Prostate gland (tissue), 2 donors: ENCODE measurements around the gene DISP2. TPM values are rescaled to one million over a fixed set of nuclear protein-coding genes. Genes with fewer than 3 reads are reported as not detected.

Experiments used
- DNase-seq: peaks from one replicate; pipeline ENCODE4 v3.0.0-alpha.2; 2019; ENCODE audit warnings: low spot score
- H3K27ac ChIP-seq, 2 donors: fragments of 200-600 bp; sonication (generic); 2 replicates each; pipeline ENCODE4 v1.5.1; 2017 to 2019
- H3K27me3 ChIP-seq: fragments of 200-600 bp; sonication (generic); replicated peaks from 2 replicates; pipeline ENCODE4 v1.5.1; 2019; ENCODE audit not compliant: insufficient read depth
- H3K36me3 ChIP-seq, 2 donors: fragments of 200-600 bp; sonication (generic); 1 replicate in 1 of 2; 2 replicates in 1 of 2; pipeline versions ENCODE4 v1.5.1 to v1.8.1; 2017 to 2019
- H3K4me1 ChIP-seq: fragments of 200-600 bp; sonication (generic); replicated peaks from 2 replicates; pipeline ENCODE4 v1.5.1; 2019
- H3K4me3 ChIP-seq, 2 donors: fragments of 200-600 bp; sonication (generic); 2 replicates each; pipeline ENCODE4 v1.5.1; 2017 to 2019
- H3K9me3 ChIP-seq: fragments of 200-600 bp; sonication (generic); 2 replicates; pipeline ENCODE4 v1.5.1; 2017
- CTCF ChIP-seq, 4 experiments: fragments of 200-600 bp in 2 of 4; fragments of 450-650 bp in 2 of 4; sonication (generic) in 2 of 4; IDR thresholded peaks; 1 replicate in 3 of 4; 2 replicates in 1 of 4; pipeline ENCODE4 v1.5.1; 2016 to 2019; ENCODE audit warnings: antibody characterized with exemption in 4 of 4, mild to moderate bottlenecking in 2 of 4, moderate library complexity in 2 of 4
- POLR2A ChIP-seq: fragments of 450-650 bp; IDR thresholded peaks from one replicate; pipeline ENCODE4 v1.6.1; 2016; ENCODE audit warnings: antibody characterized with exemption, mild to moderate bottlenecking
- POLR2AphosphoS5 ChIP-seq: sonication (generic); formaldehyde crosslinking; IDR thresholded peaks from one replicate; pipeline ENCODE4 v1.6.1; 2017; ENCODE audit warnings: antibody characterized with exemption
- WGBS: methylation state at CpG from one replicate; pipeline ENCODE4 v1.1.5; 2018; 5-methylcytosine and 5-hydroxymethylcytosine counted together
- intact Hi-C: fragments of 100-400 bp; cut with DNase I; formaldehyde crosslinking; loops from one replicate; pipeline ENCODE4 v1.14.2; 2022
- total RNA-seq, 2 donors: library from RNA; depleted of rRNA; stranded (reverse); fragments of >200 nt; gene quantifications; one replicate each; pipeline ENCODE4 v1.1.0, GENCODE V29; 2016

DISP2 gene
- total RNA-seq, 2 donors from 2014 or later, result 0.27 to 1.6 TPM

- Histone ChIP-seq H3K36me3 (no peaks in the 10 kb centered on the region), H3K4me1 (no peaks in the 10 kb centered on the region), H3K4me3 (no peak overlapping the region), H3K9me3 (no peaks in the 10 kb centered on the region), H3K27ac (no peak overlapping the region), H3K27me3 (no peaks in the 10 kb centered on the region)
- DNase-seq, result no peak
- TF ChIP-seq POLR2A, result no peak
- TF ChIP-seq CTCF (IDR thresholded peaks at IDR 0.05), result no peak
- TF ChIP-seq POLR2AphosphoS5, result no peak
- WGBS, result 79% methylated on average over 4 of the region's 4 CpGs
- intact Hi-C loops, result no loop called here
These were observed 40.4 kb downstream of the DISP2 start for GRCh38 chr15:40398413-40398873.

- no peaks in the 10 kb centered on the region for H3K36me3 ChIP-seq
- H3K27ac ChIP-seq, result no peak overlapping the region
- TF ChIP-seq CTCF (IDR thresholded peaks at IDR 0.05) (no peak), POLR2AphosphoS5 (no peak), POLR2A (no peak)
- no peak for DNase-seq
- intact Hi-C loops, result no loop called here
- no peak overlapping the region for H3K4me3 ChIP-seq
- no peaks in the 10 kb centered on the region for H3K9me3 ChIP-seq
- H3K4me1 ChIP-seq, result no peaks in the 10 kb centered on the region
- H3K27me3 ChIP-seq, result no peaks in the 10 kb centered on the region
- WGBS, result 86% methylated on average over 7 of the region's 7 CpGs
These were observed 41.4 kb downstream of the DISP2 start for GRCh38 chr15:40399370-40399769.

DNA sequence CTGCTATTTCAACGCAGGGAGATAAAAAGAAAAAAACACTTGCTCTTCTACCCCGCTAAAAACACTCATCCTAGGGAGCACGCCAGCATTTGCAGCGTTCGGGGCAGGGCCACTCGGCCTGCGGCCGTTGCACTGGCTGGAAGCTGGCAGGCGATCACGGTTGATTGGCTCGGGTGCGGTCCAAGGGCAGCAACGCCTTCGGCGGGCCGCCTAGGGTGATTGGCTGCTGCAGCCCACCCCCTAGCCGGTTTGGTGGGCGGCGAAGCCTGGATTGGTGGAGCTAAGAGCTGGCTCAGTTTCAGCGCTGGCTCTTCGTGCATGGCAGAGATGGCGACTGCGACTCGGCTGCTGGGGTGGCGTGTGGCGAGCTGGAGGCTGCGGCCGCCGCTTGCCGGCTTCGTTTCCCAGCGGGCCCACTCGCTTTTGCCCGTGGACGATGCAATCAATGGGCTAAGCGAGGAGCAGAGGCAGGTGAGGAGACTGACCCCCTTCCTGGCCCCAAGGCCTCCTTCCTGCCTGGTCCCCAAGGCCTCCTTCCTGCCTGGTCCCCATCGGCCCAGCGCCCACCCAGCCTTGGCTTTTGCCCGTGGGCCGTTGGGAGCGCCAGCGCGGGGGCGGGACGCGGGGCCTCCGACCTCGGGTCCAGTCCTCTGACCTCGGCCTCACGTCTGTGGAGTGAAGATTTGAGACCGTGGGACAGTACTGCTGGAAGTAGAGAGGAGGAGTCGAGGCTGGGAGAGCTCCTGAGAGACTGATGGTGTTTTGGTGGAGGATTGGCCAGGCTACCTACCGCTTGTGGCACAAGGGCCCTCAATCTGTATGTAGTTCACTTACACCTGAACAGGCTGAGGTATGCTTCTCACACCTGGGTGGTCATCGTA is 47.7 kb downstream of the DISP2 start, which contains the start of gene IVD:
Gene IVD (plus strand): TSS at position 295 of the 881 bp plus-strand sequence. CDS start 33 bp downstream, at position 328.
- H3K36me3 ChIP-seq, result peaks cover 0 to 5% of the 10 kb centered on the region in 2 donors
- H3K27ac ChIP-seq, result peak within 1 kb of the TSS; percentile 63 to 84
- no peaks in the 10 kb centered on the region for H3K9me3 ChIP-seq
- H3K4me1 ChIP-seq, result peaks cover 4% of the 10 kb centered on the region
- H3K27me3 ChIP-seq, result no peaks in the 10 kb centered on the region
- intact Hi-C loops, result loop anchor here (5.0 kb wide), 1 partner anchor 63 kb away; the partner anchor contains the start of gene CCDC9B
- DNase-seq, result peak; percentile 95
- TF ChIP-seq POLR2A (no peak), CTCF (IDR thresholded peaks at IDR 0.05) (peak in 1 of 4 experiments; percentile 5), POLR2AphosphoS5 (peak; percentile 94)
- WGBS, result under 1% methylated on average over 51 of the region's 54 CpGs
- peak within 1 kb of the TSS; percentile 57 to 80 for H3K4me3 ChIP-seq

DNA sequence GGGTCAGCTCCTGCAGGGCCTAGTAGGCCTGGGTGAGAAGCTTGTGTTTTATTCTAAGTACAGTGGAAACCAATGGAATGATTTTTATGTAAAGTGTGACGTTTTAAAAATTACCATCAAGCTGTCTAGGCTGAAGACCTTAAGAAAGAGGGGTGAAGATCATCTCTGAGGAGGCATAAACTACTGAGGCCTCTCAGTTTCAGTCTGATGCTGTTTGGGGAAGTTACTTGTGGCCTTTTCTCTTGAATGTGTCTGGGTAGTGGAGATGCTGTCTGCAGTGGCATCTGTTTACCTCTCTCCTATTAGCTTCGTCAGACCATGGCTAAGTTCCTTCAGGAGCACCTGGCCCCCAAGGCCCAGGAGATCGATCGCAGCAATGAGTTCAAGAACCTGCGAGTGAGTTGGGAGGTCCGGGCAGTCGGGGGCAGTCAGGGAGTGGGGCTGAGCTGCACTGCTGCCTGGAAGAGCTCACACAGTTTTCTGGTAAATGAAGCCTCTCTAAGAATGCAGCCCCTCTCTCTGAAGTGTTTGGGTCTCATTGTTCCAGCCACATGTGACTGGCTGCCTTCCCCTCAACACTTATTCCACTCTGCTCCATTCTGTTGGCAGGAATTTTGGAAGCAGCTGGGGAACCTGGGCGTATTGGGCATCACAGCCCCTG is 49.4 kb downstream of the DISP2 start:
- DNase-seq, result no peak
- WGBS, result 83% methylated on average over 8 of the region's 8 CpGs
- TF ChIP-seq POLR2A (no peak), POLR2AphosphoS5 (no peak), CTCF (IDR thresholded peaks at IDR 0.05) (no peak)
- Histone ChIP-seq H3K9me3 (no peaks in the 10 kb centered on the region), H3K36me3 (peaks cover 0 to 11% of the 10 kb centered on the region in 2 donors), H3K27me3 (no peaks in the 10 kb centered on the region), H3K4me3 (peak overlapping the region in 1 of 2 donors; percentile 2), H3K4me1 (peaks cover 4% of the 10 kb centered on the region), H3K27ac (peak overlapping the region in 1 of 2 donors; percentile 20)
- intact Hi-C loops, result loop anchor here (5.0 kb wide), 1 partner anchor 65 kb away; the partner anchor contains the start of gene CCDC9B
